HG03139 (cell line): Measurements from ENCODE around the gene METTL22.

Experiments used
- ATAC-seq: cut with Tn5 transposase; IDR thresholded peaks from one replicate; pipeline ENCODE4 v1.9.1; 2021; ENCODE audit not compliant: unreplicated experiment

METTL22 gene

GRCh38 chr16:8621572-8622314, at the start of gene METTL22:
METTL22 (plus strand) TSS chr16:8621698; CDS start chr16:8625666, 3,968 bp downstream.
- peak; percentile 95 for ATAC-seq

DNA sequence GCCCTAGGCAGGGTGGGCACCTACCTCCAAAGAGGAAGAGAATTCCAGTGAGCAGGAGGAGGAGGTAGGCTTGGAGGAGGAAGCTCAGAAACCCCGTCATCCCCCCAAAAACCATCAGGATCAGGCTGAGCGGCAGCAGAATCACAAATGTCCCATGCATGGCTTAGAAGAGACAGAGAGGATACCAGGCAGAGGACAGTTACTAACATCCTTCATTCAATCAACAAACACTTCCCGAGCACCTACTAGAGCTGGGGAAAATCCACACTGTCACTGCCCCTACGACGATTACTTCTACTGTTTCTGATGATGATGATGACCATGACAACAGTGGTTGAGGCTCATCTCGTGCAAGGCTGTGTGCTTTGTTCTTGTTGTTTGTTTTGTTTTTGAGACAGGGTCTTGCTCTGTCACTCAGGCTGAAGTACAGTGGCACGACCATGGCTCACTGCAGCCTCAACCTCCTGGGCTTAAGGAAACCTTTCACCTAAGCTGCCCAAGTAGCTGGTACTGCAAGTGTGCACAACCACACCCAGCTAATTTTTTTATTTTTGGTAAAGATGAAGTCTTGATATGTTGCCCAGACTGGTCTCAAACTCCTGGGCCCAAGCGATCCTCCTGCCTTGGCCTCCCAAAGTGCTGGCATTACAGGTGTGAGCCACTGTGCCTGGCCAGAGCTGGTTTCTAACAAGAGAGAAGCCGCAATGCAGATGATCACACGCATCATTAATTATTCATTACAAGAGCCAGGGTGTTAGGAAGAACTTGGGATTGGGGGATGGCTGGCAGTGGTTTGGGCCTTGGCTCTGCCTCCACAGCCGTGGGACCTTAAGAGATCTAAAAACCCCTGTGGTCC, 49.2 kb upstream of the METTL22 start:
- no peak for ATAC-seq

DNA sequence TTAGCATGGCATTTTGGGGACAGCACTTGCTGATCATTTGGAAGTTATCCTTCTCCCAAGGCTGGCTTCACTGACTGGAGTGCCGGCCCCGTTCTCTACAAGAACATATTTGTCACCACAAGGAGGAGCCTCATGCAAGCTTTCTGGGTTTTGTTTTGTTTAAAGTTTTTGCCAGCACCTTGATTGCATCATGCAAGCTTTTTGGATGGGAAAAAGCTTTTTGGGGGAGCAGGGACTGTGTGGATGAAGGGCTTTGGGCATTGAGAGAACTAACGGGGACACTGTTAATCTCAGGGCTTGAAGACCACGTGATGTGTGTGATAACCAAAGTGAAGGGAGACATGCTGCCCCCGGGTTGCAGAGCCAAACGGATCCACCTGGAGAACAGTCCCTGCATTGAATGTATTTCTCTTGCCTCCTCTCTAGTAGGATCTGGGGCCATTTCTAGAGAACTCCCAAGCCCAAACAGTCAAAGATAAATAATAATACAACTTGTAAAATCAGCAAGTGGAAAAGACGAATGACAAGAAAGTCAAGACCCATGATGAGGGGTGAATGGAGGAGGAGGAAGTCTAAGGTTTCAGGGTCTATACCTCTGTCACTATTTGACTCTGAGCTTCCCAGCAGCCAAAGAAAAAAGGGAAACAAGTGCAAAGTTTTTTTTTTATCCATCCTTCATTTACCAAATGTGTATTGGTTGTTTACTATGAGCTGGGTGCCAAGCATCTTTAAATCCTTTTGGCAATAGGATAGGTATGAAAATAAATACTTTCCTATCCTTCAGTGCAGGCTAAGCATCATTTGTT, 48.4 kb upstream of the METTL22 start:
- no peak for ATAC-seq

GRCh38 chr16:8575399-8575798, 46.1 kb upstream of the METTL22 start:
- no peak for ATAC-seq

GRCh38 chr16:8576141-8577004, 45.1 kb upstream of the METTL22 start:
- ATAC-seq, result no peak

DNA sequence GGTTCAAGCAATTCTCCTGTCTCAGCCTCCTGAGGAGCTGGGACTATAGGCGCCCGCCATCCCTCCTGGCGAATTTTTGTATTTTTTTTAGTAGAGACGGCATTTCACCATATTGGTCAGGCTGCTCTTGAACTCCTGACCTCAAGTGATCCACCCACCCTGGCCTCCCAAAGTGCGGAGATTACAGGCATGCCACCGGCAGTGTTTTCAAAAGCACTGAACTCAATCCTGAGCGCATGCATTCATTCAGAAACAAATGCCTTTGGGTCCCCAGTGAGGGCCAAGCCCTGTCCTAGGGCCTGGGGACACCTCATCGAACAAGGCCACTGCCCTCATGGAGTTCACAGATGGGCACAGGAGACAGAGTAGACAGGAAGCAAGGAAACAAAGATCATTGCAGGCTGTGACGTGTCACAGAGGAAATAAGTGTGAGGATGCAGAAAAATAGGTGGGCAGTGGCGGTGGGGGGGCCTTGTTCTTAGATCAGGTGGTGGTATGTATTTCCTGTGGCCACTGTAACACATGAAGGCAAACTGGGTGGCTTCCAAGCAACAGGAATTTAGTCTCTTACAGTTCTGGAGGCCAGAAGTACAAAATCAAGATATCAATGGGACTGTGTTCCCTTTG, 43.7 kb upstream of the METTL22 start:
- ATAC-seq, result no peak

GRCh38 chr16:8579559-8579958, 41.9 kb upstream of the METTL22 start:
- ATAC-seq, result no peak

GRCh38 chr16:8581831-8582580, 39.5 kb upstream of the METTL22 start:
- no peak for ATAC-seq

DNA sequence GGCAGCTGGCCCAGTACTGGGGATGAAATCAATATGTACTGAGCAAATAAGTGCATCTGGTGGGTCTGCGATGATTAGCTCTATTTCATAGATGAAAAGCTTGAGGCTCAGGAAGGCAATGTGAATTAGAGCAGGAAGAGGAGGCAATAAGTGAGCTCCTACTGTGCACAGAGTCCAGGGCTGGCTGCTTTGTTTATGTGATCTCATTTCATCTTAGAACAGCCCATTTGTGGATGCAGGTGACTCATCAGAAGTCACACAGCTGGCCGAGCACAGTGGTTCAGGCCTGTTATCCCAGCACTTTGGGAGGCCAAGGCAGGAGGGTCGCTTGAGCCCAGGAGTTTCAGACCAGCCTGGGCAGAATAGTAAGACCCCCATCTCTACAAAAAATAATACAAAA, 38.3 kb upstream of the METTL22 start:
- ATAC-seq, result no peak

- no peak for ATAC-seq
Observed at GRCh38 chr16:8583732-8584131, 37.8 kb upstream of the METTL22 start.

DNA sequence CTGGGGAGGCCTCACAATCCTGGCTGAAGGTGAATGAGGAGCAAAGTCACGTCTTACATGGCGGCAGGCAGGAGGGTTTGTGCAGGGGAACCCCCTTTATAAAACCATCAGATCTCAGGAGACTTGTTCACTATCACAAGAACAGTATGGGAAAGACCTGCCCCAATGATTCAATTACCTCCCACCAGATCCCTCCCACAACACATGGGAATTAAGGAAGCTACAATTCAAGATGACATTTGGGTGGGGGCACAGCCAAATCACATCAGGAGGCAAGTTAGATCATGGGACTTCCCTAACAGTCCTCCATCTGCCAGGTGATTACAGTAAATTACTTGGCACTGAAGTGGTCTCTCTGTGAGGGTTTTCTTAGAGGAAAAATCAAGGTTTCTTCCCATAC, 36.5 kb upstream of the METTL22 start:
- no peak for ATAC-seq

DNA sequence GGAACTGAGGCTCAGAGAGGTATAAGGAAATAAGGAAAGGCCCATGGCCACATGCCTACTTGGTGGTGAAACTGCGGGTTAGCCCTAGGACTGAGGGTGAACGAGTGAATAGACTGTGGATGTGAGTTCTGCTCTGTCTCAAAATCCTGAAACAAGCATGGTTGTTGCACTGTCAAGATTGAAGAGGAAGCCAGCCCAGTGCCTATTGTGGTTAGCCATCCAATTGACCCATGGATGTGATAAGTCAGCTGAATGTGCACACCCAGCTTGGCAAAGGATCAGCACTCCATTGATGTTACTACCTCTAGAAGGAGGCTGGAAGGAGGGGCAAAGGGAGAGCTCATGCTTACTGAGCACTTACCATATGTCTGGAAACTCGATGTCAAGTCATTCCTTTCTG, 35.6 kb upstream of the METTL22 start:
- ATAC-seq, result no peak

GRCh38 chr16:8587065-8587464, 34.4 kb upstream of the METTL22 start:
- ATAC-seq, result no peak

DNA sequence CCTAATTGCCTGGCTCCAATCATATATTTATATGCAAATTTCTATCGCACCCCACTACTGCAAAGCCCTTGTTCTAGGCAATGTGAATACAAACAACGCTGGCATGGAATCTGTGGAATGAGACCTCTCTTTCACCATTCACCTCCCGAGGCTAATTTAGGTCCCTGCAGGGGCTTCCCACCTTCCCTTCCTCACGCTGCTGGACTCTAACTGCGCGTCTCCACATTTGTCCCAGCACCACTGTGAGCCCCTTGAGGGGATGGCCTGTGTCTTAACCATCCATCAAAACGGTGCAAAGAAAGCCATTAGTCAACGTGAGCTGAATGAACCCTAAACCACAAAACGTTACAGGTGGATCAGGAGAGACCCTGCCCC, 32.8 kb upstream of the METTL22 start:
- ATAC-seq, result no peak

DNA sequence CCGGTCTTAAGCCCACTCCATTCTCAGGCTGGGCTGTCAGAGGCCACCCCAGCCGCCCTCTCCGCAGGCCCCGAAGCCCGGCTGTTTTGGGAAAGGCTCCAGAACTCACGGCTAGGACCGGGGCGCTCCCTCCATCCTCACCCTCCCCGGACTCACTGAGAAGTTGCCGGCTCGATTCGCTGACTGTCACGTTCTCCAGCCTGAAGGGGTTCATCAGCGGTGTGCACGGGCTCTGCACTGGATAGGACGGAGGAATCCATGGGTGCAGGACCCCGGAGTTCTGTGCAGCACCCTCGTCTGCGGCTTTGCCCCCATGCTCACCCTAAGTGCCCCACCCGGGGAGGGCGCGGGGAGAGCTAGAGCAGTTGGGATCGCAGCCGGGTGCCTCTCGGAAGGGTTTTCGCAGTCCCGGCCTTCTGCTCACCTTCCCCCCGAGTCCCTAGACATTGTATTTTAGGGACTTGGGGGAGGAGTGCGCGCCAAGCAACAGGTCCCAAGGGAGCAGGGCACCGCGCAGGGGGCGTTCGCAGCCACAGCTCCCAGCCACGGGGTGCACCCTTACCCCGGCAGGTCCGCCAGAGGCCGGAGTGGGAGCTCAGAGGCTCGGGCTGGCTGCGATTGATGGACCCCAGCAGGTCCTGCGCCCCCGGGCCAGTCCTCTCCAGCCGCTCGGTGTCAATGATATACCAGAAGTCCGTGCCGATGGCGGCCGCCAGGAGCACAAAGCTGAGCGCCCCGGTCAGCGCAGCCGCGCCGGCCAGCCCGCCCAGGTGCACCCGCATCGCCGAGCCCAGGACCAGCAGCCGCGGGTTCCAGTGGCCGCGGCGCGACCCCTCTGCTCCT, 32.2 kb upstream of the METTL22 start:
- ATAC-seq, result no peak

GRCh38 chr16:8589900-8590688, 31.4 kb upstream of the METTL22 start, which contains the start of gene TMEM114:
TMEM114 (minus strand) TSS chr16:8590511; CDS start chr16:8589838, 673 bp downstream.
- no peak for ATAC-seq

GRCh38 chr16:8590811-8591210, 30.7 kb upstream of the METTL22 start:
- ATAC-seq, result no peak

GRCh38 chr16:8591451-8591850, 30.0 kb upstream of the METTL22 start:
- no peak for ATAC-seq
